Spleen (tissue), 7 donors: ENCODE results near the gene COL27A1.

Experiments used
- CTCF ChIP-seq, 11 experiments: fragments of 200-600 bp in 7 of 11; fragments of 450-650 bp in 4 of 11; sonication (generic) in 4 of 11; IDR thresholded peaks in 8 of 11; conservative IDR thresholded peaks in 3 of 11; 1 replicate in 7 of 11; 2 replicates in 4 of 11; pipeline versions ENCODE4 v1.4.0 to v1.8.0; 2016 to 2021; ENCODE audit warnings: antibody characterized with exemption in 11 of 11, inconsistent platforms in 4 of 11, mild to moderate bottlenecking in 1 of 11
- POLR2A ChIP-seq, 3 donors: fragments of 450-650 bp; IDR thresholded peaks; one replicate each; pipeline ENCODE4 v1.5.1; 2017; ENCODE audit warnings: antibody characterized with exemption in 3 of 3, mild to moderate bottlenecking in 1 of 3
- POLR2AphosphoS5 ChIP-seq, 3 donors: sonication (generic); formaldehyde crosslinking; IDR thresholded peaks; one replicate each; pipeline ENCODE4 v1.5.1; 2017; ENCODE audit warnings: antibody characterized with exemption in 3 of 3
- donor health status: DM: no; HTN: no; CAD: no; lungs with moderate emphysema.
- donor health status: DM: no; HTN: no; CAD: no.
- donor health status: DM: no; HTN: no; CAD: no.

- no peak for TF ChIP-seq POLR2A (IDR thresholded peaks at IDR 0.05)
- no peak for TF ChIP-seq CTCF (IDR thresholded peaks at IDR 0.05 in 8 of 11, conservative IDR thresholded peaks at IDR 0.05 in 3 of 11)
- no peak for TF ChIP-seq POLR2AphosphoS5 (IDR thresholded peaks at IDR 0.05)
Observed at GRCh38 chr9:114184071-114184470, 28.7 kb downstream of the COL27A1 start.
